Measurements from ENCODE around the gene ELOVL6. TPM values are rescaled to one million over a fixed set of nuclear protein-coding genes. Genes with fewer than 3 reads are reported as not detected.
"Not testable (repeated sequence)": the region's sequence is repeated elsewhere in the genome, so short reads cannot be mapped to it uniquely, and the experiment has no call there.

ELOVL6 gene
- total RNA-seq, 1 experiment from 2014 or later, result 8.8 TPM

GRCh38 chr4:110128029-110128428 is 70.4 kb downstream of the ELOVL6 start:
- DNase-seq (ENCODE audit: low spot score), result no peak

DNA sequence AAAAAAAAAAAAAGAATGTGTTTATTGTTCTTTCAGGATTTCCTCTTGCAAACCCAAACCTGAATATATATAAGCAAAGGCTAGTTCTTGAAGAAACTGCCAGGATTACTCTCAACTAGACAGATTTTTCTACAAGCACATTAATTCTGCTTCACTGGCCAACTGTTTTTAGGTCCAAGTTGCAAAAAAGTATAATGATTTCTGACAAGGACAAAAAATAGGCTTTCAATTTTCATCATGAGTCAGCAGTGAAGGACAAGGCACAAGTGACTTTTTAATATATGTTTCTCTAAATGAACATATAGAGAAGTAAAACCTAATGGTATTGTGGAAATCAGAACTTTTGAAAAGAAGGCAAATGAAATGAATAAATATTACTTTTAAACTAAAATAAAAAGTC is 73.7 kb downstream of the ELOVL6 start:
- no peak for DNase-seq (ENCODE audit: low spot score)

DNA sequence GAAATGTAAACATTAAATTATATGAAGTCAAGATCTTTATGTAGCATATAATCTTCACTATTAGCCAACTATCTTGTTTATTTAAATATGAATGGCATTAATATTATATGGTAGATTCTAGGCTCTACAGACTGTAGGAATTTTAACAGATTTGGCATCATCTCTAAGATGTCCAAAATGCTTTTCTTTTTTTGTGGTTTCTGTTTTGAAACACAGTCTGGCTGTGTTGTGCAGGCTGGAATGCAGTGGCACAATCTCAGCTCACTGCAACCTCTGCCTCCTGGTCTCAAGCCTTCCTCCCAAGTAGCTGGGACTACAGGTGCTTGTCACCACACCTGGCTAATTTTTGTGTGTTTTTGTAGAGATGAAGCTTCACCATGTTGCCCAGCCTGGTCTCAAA is 76.2 kb downstream of the ELOVL6 start:
- no peak for DNase-seq (ENCODE audit: low spot score)

GRCh38 chr4:110120506-110120905 is 77.9 kb downstream of the ELOVL6 start:
- DNase-seq (ENCODE audit: low spot score), result no peak

- DNase-seq (ENCODE audit: low spot score), result peak; percentile 50
Measured at GRCh38 chr4:110119880-110120279, 78.5 kb downstream of the ELOVL6 start.

- DNase-seq (ENCODE audit: low spot score), result peak; percentile 88
Measured at GRCh38 chr4:110119337-110119736, 79.1 kb downstream of the ELOVL6 start.

DNA sequence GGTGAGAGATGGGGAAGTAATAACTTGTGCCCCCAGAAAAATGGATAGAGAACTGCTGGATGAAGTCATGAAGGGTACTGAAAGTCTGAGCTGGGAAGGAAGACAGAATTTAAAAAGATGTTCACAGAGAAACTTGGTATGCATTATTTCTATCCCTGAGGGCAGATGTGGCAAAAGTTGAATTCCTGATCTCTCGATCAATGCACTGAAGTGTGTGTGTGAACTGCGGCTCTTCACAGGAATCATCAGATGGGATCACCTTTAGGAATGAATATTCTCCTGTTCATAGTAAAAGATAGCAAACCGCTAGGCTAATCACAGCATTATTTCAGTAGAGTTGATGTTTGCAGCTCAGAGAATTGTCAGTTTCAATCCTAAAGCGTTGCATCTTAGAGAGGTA is 86.4 kb downstream of the ELOVL6 start:
- DNase-seq (ENCODE audit: low spot score), result no peak

DNA sequence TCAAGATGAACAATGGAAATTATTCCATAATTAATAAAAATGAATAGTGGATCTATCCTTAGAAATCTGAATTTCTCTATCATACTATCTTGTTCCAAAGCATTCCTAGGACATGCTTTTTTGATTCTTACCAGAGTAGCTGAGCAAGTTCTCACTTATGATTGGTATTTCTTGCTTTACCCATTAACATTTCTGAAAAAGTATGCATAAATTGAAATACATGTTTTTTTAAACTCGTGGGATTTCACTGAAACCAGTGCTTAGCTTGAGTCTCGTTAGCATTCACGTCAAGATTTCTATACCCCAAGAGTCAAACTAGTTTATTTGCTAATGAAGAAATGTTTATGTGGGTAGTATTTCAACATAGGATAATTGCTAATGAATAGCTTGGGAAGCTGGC is 89.0 kb downstream of the ELOVL6 start:
- no peak for DNase-seq (ENCODE audit: low spot score)

DNA sequence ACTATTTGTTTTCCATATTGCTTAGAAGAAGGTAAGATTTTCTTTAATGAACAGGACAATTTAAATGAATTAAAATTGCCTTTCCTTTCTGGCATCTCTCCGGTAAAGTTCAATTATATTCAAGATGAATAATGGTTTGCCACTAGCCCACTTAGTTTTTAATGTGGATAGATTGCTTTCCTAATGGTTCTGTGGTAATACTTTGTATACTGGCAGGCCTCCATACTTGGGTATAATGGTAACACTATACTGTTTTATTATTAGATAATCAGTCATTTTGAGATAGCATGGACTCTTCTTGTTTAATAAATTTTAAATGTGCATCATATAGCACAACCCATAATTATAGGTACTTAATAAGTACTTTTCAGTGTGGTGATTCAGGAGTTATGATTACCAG is 89.5 kb downstream of the ELOVL6 start:
- DNase-seq (ENCODE audit: low spot score), result no peak

- no peak for DNase-seq (ENCODE audit: low spot score)
Measured at GRCh38 chr4:110108422-110108821, 90.0 kb downstream of the ELOVL6 start.

DNA sequence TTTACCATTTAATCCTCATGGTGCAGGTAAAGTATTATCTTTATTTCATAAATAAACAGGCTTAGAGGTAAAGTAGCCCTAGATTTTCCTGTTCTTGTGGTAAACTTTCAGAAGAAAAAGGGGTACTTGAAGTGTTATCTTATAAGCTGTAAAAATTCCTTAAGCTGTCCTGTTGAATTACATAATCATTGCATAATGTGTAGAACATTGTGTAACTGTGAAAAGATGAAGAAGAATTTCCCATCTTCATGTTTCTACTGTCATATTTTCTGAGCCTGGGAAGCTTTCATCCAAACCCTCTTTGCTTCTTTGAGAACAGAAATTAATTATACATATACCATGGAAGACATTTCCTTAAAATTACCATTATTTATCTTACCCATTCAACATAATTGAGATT is 90.5 kb downstream of the ELOVL6 start:
- DNase-seq (ENCODE audit: low spot score), result no peak

DNA sequence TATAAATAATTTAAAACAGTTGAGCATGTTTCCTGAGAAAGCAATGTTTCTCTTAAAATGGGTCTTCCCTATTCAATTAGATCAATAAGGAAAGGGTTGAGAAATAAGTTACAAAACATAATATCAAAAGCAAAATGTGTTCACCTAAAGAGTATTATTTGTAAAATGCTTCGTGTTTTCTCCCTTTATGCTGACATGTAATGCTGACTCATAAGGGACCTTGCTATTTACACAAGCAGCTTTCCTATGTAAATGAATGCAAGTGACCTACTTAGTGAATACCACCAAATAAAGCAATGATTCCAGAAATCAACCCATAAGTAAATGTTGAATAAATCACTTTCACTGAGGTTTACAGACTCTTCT is 91.5 kb downstream of the ELOVL6 start:
- peak; percentile 54 for DNase-seq (ENCODE audit: low spot score)

- DNase-seq (ENCODE audit: low spot score), result no peak
Measured at GRCh38 chr4:110104661-110105060, 93.8 kb downstream of the ELOVL6 start.

DNA sequence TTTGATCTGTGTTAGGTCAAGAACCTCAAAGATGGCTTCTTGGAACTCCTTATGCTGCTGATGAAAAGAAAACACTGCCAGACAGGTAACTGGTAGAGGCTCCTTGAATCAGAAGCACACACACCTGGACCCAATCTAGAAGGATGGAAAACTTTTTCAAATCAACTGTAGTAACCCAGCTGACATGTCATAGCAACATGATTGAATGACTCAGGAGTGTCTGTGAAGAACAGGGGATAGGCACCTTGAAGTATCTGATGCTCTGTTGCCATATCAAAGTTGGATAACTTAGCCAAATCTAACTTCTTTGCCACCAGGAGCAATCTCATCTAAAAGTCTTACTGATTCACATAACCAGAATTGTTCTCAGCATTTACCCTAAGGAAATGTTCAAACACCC is 98.8 kb downstream of the ELOVL6 start:
- DNase-seq (ENCODE audit: low spot score), result no peak

DNA sequence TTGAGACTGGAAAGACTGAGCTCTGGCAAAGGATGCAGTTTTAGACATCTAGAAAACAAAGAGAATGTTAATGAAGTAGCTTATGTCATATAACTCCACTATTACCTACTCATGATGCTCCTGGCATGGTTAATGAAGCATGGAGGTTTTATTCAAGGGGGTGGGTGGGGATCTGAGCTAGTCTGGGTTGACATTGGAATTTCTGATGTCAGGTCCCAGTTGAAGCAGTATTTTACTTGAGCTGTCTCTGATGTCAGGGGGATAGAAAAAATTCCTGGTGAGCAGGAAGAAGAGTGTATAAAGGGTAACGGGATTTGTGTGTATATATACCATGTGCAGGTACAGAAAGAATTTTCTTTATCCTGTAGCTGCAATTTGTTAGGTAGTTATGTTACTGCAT is 102.0 kb downstream of the ELOVL6 start:
- DNase-seq (ENCODE audit: low spot score), result no peak

- DNase-seq (ENCODE audit: low spot score), result no peak
Measured at GRCh38 chr4:110092646-110093045, 105.8 kb downstream of the ELOVL6 start.

DNA sequence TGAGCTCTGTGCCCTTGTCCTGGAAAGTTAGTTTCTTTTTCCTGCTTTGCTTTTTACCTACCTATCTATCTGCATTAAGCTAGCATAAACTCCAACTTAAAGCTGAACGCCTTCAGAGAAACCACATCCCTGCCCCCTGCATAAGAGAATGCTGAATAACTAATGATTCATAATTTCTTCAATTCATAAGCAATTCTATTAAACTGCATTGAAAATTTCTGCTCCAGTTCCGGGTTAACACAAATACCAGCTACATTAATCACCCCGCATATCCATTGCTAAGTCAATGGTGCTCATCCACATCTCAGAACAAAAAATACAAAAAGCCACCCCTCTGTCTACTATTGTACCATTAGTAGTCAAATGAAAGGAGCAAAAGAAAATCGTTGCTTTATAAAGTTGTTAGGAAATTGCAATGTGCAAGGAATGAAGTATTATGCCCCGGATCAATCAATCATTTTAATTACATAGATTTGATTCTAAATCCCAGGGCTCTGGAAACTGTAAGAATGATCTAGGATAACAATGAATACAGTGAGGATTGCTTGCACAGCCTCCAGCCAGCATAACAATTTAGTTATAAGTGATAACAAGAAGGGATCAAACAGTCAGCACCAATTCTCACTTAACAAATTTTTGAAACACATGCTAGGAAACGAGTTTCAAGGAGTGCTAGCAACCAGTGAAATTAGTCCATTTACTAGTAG is 106.8 kb downstream of the ELOVL6 start:
- peak; percentile 41 for DNase-seq (ENCODE audit: low spot score)

DNA sequence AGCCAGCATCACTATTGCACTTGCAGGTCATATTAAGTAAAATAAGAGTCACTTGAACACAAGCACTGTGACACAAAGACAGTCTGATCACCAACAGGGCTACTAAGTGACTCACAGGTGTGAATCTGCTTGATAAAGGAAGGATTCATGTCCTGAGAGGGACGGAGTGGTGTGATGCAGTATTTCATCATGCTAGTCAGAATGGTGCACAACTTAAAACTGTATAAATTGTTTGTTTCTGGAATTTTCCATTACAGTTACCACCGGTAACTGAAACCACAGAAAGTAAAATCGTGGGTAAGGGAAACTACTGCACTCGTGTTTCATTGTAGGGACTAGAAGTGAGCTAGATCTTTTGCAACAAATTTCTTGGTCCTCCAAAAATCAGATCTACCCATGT is 109.7 kb downstream of the ELOVL6 start:
- DNase-seq (ENCODE audit: low spot score), result no peak

DNA sequence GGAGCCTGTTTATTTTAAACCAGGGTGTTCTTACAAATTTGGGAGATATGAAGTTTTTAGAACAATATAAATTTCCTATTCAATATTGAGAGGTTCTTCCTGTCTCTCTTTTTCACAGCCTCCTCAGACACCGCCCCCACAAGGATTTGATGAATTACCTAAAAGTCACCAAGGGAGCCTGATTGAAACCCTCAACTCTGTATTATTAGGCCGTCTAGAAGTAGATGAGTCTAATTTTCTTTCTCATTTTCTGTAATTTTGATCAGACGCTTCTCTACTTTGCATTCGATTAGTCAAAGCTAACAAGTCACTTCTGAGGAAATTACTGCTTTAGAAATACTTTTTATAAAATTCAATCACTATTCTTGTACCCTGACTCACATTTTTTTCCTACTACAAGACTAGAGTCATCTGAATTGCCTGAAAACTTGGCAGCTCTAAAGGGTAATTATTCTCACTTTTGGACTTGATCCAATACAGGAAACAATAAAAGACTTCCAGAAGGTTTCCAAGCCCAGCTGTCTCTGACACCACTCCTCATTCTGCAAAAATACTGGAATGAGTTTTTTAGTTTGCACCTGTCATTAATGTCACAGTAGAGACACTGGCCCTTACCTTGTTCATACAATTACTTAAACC is 111.2 kb downstream of the ELOVL6 start:
- peak; percentile 73 for DNase-seq (ENCODE audit: low spot score)

GRCh38 chr4:110085131-110085530 is 113.3 kb downstream of the ELOVL6 start:
- peak; percentile 93 for DNase-seq (ENCODE audit: low spot score)

- no peak for DNase-seq (ENCODE audit: low spot score)
Measured at GRCh38 chr4:110084154-110084553, 114.3 kb downstream of the ELOVL6 start.

- not testable (repeated sequence) for DNase-seq (ENCODE audit: low spot score)
Measured at GRCh38 chr4:110078148-110078547, 120.3 kb downstream of the ELOVL6 start.

DNA sequence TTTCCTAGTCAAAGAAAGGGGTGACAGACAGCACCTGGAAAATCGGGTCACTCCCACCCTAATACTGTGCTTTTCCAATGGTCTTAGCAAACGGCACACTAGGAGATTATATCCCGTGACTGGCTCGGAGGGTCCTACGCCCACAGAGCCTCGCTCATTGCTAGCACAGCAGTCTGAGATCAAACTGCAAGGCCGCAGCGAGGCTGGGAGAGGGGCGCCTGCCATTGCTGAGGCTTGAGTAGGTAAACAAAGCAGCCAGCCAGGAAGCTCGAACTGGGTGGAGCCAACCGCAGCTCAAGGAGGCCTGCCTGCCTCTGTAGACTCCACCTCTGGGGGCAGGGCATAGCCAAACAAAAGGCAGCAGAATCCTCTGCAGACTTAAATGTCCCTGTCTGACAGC is 121.6 kb downstream of the ELOVL6 start:
- DNase-seq (ENCODE audit: low spot score), result not testable (repeated sequence)

DNA sequence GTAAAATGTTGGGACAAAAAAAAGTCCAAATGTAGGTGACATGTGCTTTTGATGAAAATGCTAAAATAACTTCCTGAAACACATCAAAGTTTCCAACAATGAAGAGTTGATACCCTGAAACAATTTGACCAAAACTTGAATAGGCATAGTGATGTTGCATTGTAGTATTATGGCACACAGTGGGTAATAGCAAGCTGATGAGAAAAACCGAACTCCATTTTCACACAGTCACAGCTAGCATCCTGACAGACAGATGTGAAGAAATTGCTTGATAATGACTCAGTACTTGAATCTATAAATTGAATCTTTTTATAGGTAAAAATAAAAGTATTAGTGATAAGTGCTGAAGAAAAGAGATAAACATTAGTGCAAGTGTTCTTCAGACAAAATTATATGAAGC is 122.5 kb downstream of the ELOVL6 start:
- no peak for DNase-seq (ENCODE audit: low spot score)

Measured in HT-29 (cell line).